C4-2B (cell line): ENCODE measurements around the gene LRBA.

Source experiments
- H3K27ac ChIP-seq: fragments of 450-650 bp; 2 replicates; pipeline ENCODE4 v1.5.1; 2017
- ZFX ChIP-seq: fragments of 450-650 bp; IDR thresholded peaks from 2 replicates; pipeline ENCODE4 v1.6.1; 2017
- TF ChIP-seq, protein P1 (sequence below): fragments of 450-650 bp; conservative IDR thresholded peaks from 2 replicates; pipeline ENCODE4 v1.5.1; 2017; ENCODE audit warnings: mild to moderate bottlenecking

Gene LRBA

DNA sequence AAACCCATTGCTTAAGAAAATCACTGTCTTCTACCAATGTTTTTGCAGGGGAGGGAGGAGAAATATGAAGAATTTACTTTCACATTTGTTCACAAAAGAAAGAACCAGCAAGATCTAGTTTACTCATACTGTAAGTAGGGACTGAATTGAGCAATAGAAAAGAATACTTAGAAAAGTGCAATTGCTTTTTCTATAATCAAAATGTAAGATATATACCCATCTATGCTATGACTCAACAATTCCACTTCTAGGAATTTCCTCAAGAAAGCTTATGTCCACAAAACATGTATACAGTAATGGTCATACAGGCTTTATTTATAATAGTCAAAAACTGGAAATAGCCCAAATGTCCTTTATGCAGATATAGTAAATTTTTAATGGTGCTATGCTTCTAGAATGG, 196.4 kb downstream of the LRBA start:
- no peak overlapping the region for H3K27ac ChIP-seq
- TF ChIP-seq, protein P1, sequence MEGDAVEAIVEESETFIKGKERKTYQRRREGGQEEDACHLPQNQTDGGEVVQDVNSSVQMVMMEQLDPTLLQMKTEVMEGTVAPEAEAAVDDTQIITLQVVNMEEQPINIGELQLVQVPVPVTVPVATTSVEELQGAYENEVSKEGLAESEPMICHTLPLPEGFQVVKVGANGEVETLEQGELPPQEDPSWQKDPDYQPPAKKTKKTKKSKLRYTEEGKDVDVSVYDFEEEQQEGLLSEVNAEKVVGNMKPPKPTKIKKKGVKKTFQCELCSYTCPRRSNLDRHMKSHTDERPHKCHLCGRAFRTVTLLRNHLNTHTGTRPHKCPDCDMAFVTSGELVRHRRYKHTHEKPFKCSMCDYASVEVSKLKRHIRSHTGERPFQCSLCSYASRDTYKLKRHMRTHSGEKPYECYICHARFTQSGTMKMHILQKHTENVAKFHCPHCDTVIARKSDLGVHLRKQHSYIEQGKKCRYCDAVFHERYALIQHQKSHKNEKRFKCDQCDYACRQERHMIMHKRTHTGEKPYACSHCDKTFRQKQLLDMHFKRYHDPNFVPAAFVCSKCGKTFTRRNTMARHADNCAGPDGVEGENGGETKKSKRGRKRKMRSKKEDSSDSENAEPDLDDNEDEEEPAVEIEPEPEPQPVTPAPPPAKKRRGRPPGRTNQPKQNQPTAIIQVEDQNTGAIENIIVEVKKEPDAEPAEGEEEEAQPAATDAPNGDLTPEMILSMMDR = no peak
- no peak for TF ChIP-seq ZFX

DNA sequence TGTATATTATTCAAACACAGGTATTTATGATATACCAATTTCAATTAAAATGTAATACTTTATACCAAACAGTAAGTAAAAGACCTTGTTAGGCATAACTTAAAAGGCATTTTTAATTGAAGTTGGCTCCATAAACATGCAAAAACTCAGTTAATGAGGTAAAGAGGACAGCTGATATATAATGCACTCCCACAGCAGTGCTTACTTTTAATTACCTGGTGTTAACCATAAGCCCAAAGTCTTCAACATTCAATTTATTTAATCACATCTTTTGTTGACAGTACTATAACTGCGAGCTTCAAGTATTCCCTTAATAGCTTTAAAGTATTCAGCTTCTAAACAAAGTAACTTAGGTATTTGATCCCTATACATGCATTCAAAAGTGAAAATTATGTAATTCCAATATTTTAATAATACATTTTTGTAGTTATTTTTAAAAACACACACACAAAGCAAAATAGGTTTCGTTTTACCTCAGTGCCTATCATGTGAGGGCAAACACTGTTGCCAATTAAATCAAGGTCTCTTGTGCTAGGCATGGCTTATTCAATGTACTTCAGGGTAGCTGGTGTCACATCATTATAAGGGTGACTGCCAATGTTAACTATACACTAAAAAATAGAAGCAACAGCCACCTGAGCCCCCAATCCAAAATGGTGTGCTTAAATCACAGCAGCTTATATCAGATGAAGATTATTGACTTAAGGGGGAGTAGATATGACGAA, 197.1 kb downstream of the LRBA start:
- H3K27ac ChIP-seq = no peak overlapping the region
- TF ChIP-seq, protein P1 = no peak
- TF ChIP-seq ZFX = no peak

DNA sequence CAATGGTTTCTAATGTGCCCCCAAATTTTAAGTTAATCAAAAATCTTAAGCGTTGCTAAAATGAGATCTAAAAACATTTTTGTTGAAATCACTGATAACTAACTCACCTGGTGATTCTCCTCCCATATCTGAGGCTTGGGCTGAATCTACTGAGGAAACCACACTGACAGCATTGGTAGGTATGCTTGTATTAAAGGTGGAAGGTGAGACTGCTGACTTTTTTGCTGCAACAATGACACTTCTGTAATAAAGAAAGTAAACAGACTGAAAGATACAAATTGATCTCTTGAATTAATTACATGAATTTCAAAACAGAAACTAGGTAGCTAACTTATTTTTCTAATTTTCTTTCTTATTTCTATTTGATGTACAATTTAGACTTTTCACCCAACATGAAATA, 198.1 kb downstream of the LRBA start:
- TF ChIP-seq, protein P1 = no peak
- TF ChIP-seq ZFX = no peak
- H3K27ac ChIP-seq = no peak overlapping the region

DNA sequence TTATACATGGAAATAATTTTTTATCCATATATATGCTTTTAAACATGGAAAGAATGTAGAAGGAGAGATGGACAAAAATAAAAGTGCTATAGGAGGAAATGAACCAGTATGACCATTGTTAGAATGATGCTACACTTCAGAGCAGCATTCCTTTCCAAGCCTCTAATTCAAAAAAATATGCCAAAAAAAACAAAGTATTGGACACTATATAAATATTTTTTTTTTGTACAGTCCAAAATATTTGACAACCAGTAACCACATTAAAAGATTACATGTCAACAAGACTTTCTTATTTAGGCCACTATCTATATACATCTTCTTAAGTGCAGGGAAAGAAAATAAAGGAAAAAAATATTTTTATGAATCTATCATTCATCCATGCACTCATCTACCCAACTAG, 198.6 kb downstream of the LRBA start:
- no peak overlapping the region for H3K27ac ChIP-seq
- no peak for TF ChIP-seq ZFX
- TF ChIP-seq, protein P1 = no peak

DNA sequence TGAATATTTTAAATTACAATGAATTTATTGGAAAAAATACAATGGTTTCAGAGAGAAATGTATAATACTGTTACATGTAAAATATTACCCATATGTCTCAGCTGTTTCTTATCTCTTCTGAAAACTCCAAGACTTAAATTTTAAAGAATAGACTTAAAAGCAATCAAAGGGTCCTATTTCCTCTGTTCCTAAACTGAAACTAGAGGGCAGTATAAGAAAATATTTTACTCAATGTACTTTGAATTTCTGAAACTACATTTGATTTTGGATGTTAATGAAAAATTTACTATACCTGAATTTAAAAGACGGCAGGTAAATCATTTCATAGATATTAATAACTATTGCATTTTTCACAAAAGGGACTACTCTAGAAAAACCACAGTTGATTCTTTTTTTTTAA, 200.2 kb downstream of the LRBA start:
- no peak for TF ChIP-seq ZFX
- TF ChIP-seq, protein P1 = no peak; the same call in 1 of the 2 replicates
- H3K27ac ChIP-seq = no peak overlapping the region

DNA sequence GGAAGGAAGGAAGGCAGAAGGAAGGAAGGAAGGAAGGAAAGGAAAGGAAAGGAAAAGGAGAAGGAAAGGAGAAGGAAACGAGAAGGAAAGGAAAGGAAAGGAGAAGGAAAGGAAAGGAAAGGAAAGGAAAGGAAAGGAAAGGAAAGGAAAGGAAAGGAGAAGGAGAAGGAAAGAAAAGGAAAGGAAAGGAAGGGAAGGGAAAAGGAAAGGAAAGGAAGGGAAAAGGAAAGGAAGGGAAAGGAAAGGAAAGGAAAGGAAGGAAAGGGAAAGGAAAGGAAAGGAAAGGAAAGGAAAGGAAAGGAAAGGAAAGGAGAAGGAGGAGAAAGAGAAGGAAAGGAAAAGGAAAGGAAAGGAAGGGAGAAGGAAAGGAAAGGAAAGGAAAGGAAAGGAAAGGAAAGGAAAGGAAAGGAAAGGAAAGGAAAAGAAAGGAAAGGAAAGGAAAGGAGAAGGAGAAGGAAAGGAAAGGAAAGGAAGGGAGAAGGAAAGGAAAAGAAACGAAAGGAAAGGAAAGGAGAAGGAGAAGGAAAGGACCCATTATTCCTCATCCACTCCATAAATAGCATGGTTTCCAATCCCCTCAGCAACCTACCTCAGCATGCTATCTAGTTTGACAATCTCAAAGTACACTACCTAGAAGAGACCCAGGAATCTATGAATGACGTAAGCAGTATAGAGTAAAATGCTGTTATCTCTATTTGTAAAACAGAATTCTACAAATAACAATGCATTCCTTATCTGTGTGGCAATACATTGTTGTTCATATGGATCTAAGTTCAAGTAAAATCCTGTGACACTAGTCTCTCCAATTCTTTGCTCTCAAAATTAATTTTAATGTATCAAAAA, 209.7 kb downstream of the LRBA start:
- TF ChIP-seq, protein P1 = no peak
- TF ChIP-seq ZFX = no peak
- no peak overlapping the region for H3K27ac ChIP-seq

DNA sequence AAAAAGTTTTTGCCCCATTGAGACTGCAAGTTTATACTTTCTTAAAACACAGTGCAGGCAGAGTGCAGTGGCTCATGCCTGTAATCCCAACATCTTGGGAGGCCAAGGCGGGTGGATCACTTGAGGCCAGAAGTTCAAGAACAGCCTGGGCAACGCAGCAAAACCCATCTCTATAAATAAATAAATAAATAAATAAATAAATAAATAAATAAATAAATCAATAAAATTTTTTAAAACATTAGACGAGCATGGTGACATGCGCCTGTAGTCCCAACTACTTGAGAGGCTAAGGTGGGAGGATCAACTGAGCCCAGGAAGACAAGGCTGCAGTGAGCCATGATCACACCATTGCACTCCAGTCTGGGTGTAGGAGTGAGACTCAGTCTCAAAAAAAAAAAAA, 213.3 kb downstream of the LRBA start:
- TF ChIP-seq ZFX = no peak
- TF ChIP-seq, protein P1 = no peak
- H3K27ac ChIP-seq = no peak overlapping the region
